GM21723 (cell line): ENCODE results near the gene PTPMT1.
"Not testable (repeated sequence)": the region's sequence is repeated elsewhere in the genome, so short reads cannot be mapped to it uniquely, and the experiment has no call there.

ENCODE experiments used
- ATAC-seq: cut with Tn5 transposase; IDR thresholded peaks from one replicate; pipeline ENCODE4 v1.9.1; 2021; ENCODE audit warnings: mild to moderate bottlenecking, moderate library complexity; ENCODE audit not compliant: unreplicated experiment

PTPMT1 gene

DNA sequence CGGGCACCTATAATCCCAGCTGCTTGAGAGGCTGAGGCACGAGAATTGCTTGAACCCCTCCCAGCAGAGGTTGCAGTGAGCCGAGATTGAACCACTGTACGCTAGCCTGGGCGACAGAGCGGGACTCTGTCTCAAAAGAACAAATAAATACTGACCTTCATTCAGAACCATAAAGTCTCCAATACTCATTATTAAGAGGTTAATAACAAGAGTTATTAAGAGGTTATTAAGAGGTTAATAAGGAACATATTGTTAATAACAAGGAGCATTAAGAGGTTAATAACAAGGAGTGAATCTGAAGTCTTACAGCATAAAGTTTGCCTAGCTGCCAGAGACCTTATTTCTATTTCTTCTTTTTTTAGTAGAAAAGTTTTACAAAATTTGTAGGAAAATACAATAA, 20.1 kb upstream of the PTPMT1 start:
- no peak for ATAC-seq

DNA sequence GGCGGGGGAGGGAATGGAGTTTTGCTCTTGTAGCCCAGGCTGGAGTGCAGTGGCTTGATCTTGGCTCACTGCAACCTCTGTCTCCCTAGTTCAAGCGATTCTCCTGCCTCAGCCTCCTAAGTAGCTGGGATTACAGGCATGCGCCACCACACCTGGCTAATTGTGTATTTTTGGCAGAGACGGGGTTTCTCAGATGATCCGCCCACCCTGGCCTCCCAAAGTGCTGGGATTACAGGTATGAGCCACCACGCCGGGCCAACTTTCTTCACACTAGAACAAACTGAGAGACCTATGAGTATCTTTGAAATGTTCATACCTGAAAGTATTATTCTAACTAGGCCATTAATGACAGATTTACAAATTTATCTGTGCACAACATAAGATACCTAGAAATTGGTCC, 19.1 kb upstream of the PTPMT1 start:
- not testable (repeated sequence) for ATAC-seq

DNA sequence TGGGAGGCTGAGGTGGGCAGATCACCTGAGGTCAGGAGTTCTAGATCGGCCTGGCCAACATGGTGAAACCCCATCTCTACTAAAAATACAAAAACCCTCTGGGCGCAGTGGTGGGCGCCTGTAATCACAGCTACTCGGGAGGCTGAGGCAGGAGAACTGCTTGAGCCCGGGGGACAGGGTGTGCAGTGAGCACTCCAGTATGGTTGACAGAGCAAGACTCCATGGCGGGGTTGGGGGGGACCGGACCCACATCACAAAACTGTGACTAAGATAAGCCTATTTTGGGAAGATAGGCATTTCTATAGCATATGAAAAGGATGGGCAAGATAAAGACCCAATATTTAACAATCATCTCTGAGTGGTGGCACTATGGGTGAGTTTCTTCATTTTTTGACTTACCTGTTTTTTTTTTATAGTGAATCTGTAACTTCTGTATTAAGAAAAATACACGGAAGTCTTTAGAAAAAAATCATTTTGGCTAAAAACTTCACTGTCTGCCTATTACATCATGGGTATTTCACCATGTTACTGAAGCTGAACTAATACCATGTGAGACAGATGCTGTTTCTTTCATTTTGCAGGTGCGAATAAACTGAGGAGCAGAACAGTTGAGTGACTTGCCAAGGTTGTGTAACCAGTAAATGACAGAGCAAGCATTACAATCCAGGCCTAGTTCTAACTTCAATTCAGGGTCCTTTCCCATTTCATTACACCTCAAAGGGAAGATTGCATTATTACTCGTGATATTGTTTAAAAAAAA, 14.9 kb upstream of the PTPMT1 start:
- ATAC-seq, result no peak

- no peak for ATAC-seq
Measured at GRCh38 chr11:47551086-47551485, 14.3 kb upstream of the PTPMT1 start.

GRCh38 chr11:47552056-47552565, 13.3 kb upstream of the PTPMT1 start:
- peak; percentile 10 for ATAC-seq

- ATAC-seq, result peak; percentile 91
Measured at GRCh38 chr11:47552566-47553405, 12.6 kb upstream of the PTPMT1 start, which contains the start of gene CELF1. TSS of gene CELF1 (minus strand) at chr11:47553132. CDS start at chr11:47499523, 53,609 bp downstream.

- ATAC-seq, result peak; percentile 26
Measured at GRCh38 chr11:47553406-47553743, 12.0 kb upstream of the PTPMT1 start.

DNA sequence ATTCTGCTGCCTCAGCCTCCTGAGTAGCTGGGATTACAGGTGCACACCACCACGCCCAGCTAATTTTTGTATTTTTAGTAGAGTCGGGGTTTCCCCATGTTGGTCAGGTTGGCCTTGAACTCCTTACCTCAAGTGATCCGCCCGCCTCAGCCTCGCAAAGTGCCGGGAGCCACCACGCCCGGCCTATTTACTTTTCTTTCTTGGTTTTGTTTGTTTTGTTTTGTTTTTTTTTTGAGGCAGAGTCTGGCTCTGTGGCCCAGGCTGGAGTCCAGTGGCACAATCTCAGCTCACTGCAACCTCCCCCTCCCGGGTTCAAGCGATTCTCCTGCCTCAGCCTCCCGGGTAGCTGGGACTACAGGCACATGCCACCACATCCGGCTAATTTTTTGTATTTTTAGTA, 8.4 kb upstream of the PTPMT1 start:
- not testable (repeated sequence) for ATAC-seq

- ATAC-seq, result no peak
Measured at GRCh38 chr11:47558695-47559094, 6.7 kb upstream of the PTPMT1 start.

DNA sequence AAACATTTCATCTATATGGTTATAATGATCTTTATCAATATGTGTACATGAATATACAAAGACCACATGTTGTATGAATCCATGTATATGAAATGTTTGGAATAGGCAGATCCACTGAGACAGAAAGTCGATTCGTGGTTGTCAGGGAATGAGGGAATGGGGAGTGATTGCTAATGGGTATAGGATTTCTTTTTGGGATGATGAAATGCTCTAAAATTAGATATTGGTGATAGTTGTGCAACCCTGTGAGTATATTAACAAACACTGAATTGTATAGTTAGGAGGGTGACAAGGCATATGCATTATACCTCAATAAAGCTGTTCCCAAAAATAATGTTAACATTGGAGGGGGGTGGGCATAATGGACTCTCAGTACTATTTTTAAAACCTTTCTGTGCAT, 5.0 kb upstream of the PTPMT1 start:
- ATAC-seq, result no peak

DNA sequence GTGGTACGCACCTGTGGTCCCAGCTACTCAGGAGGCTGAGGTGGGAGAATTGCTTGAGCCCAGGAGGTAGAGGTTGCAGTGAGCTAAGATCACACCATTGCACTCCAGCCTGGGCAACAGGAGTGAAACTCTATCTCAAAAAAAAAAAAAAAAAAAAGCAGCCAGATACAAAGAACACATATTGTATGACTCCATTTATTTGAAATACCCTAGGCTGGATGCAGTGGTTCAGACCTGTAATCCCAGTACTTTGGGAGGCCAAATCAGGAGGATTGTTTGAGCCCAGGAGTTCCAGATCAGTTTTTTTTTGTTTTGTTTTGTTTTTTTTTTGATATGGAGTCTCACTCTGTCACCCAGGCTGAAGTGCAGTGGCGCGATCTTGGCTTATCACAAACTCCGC, 3.0 kb upstream of the PTPMT1 start:
- not testable (repeated sequence) for ATAC-seq

DNA sequence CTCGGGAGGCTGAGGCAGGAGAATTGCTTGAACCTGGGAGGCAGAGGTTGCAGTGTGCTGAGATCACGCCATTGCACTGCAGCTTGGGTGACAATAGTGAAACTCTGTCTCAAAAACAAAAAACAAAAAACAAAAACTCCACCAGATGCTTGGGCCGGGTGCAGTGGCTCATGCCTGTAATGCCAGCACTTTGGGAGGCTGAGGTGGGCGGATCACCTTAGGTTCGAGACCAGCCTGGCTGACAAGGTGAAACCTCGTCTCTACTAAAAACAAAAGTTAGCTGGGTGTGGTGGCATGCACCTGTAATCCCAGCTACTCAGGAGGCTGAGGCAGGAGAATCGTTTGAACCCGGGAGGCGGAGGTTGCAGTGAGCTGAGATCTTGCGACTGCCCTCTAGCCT, 1.0 kb upstream of the PTPMT1 start:
- not testable (repeated sequence) for ATAC-seq

DNA sequence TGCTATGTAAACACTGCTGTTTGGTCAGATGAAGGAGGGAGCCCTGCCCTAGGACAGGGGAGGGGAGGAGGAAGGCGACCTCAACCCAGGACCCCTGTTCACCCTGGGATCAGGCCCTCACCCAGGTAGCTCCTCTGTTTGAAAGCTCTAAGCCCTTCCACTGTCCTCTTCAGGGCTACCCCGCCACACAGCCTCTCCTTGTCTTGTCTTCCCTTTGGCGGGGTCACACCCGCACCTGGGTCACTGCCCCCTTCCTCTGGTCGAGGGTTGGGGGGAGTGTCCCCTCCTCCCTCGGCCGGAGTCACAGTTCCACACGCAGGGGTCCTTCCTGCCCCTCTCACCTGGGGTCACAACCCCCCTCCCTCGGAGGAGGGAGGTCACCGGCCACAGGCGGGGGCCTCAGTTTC, 463 bp upstream of the PTPMT1 start:
- ATAC-seq, result no peak

DNA sequence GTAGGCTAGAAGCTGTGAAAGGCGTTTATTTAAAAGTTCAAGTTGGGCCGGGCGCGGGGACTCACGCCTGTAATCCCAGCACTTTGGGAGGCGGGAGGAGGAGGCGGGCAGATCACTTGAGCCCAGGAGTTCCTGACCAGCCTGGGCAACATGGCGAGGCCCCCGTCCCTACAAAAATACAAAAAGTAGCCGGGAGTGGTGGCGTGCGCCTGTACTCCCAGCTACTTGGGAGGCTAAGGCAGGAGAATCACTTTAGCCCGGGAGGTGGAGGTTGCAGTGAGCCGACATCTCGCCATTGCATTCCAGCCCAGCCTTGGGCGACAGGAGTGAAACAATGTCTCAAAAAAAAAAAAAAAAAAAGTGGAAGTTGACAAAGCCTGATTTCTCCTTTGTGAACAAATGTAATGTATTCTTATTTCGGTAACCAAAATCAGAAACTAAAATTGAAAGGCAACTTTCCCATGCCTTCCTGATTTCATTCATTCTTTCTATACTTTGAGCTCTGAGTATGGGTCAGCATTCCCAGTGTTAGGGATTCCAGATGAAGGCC, 825 bp downstream of the PTPMT1 start:
- ATAC-seq, result peak; percentile 17

DNA sequence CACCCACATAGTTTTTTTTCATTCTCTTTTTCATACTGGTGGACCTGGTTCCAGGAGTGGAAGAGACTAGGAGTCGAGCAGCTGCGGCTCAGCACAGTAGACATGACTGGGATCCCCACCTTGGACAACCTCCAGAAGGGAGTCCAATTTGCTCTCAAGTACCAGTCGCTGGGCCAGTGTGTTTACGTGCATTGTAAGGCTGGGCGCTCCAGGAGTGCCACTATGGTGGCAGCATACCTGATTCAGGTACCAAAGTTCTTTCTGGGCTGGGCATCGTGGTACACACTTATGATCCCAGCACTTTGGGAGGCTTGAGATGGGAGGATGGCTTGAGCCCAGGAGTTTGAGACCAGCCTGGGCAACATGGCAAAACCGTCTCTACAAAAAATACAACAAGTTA, 4.2 kb downstream of the PTPMT1 start:
- no peak for ATAC-seq

- ATAC-seq, result no peak
Measured at GRCh38 chr11:47570651-47571356, 5.4 kb downstream of the PTPMT1 start.

DNA sequence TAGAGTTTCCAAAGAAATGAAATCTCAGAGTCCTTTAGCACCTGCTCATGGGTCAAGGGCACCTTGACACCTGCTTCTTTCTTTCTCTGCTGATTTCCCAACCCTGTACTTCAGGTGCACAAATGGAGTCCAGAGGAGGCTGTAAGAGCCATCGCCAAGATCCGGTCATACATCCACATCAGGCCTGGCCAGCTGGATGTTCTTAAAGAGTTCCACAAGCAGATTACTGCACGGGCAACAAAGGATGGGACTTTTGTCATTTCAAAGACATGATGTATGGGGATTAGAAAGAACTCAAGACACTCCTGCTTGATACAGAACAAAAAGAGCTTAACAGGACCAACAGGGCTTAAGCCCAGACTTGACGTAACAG, 5.9 kb downstream of the PTPMT1 start:
- no peak for ATAC-seq

DNA sequence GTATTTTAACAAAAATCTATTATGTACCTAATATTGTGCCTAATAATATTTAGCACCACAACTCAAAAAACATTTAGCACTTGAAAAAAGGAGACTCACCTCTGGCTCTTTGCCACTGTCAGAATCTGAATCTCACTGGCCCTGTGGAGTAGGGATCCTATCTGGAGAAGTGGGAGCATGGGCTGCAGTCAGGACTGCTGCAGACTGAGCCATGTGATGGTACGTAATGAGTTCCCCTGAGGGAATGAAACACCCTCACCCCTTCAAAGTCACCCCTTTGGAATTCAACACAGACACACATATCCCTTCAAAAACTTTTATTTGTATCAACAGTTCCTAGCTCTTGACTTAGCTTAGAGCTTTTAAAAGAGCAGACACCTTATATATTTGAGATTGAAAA, 6.5 kb downstream of the PTPMT1 start:
- ATAC-seq, result no peak

DNA sequence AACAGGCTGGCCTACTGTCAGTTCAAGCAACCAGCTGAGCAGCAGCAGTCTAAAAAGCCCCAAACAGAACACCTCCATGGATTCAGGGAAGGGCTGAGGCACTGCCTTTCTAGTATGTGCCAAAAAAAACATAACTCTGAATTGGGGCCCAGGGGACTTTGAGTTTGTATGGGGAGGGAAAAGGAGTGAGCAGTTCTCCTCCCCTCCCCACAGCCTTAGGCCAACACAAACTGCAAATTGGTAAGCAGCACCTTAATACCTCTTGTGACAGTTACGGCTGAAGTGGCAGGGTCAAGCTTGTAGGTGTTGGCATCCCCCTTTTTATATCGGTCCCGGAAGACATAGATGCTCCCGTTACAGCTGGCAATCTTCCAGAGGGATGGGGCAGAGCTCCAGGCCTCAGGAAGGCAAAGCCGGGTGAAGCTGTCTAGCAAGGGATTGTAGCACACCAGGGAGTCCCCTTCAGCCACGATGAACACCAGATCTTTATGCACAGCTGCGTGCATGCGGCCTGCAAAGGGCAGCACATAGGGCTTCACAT, 7.4 kb downstream of the PTPMT1 start:
- no peak for ATAC-seq

DNA sequence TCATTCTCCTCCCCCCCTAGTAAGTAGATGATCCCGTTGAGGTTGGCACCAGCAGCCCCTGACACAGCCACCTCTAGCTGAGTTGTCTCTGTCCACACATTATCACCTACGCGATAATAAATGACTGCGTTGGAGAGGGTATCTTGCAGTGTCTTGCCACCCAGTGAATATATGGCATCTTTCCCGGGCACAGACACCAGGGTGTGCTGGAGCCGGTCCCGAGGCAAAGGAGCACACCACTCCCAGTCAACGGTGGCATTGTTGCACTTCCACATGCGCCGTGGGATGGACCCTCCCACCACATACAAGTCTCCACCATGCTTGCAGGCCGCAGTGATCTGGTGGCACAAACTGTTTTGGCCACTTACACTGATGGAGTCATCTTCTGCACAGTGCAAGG, 7.9 kb downstream of the PTPMT1 start:
- ATAC-seq, result no peak
